ENCODE data around the gene SPESP1.

GRCh38 chr15:68966996-68967395 lies 36.7 kb downstream of the SPESP1 start:
- TF ChIP-seq NCOA4 (IDR thresholded peaks at IDR 0.05; ENCODE audit: partially characterized antibody): no peak
- no peak for TF ChIP-seq SMC3 (conservative IDR thresholded peaks at IDR 0.05; ENCODE audit: insufficient read depth, low read depth, low read length)
- TF ChIP-seq E2F5 (CRISPR knock-in tag; IDR thresholded peaks at IDR 0.05): no peak

Data from K562 (cell line).